T-helper 17 cell (primary cell): ENCODE measurements around the gene EREG. TPM values are rescaled to one million over a fixed set of nuclear protein-coding genes. Genes with fewer than 3 reads are reported as not detected.

Experiments used
- ATAC-seq: fragments of 150-1000 bp; cut with Tn5 transposase; 2 replicates; pipeline ENCODE4 v1.10.0; 2021; ENCODE audit warnings: mild to moderate bottlenecking, moderate library complexity
- DNase-seq, 3 donors: peaks; one replicate each; pipeline versions ENCODE4 v3.0.0 to v3.0.0-alpha.2; 2020 to 2021
- H3K9me3 ChIP-seq: one replicate; pipeline ENCODE4 v1.7.0; 2013; ENCODE audit warnings: low read length, mild to moderate bottlenecking; ENCODE audit not compliant: control insufficient read depth, poor library complexity, severe bottlenecking
- H3K27ac Mint-ChIP-seq: one replicate; pipeline ENCODE4 v1.8.0; 2022; ENCODE audit warnings: mild to moderate bottlenecking, moderate library complexity, mixed read lengths
- H3K27me3 Mint-ChIP-seq: one replicate; pipeline ENCODE4 v1.8.0; 2022; ENCODE audit warnings: mixed read lengths
- H3K36me3 Mint-ChIP-seq: one replicate; pipeline ENCODE4 v1.8.0; 2022; ENCODE audit warnings: low read depth, mixed read lengths
- H3K4me1 Mint-ChIP-seq: one replicate; pipeline ENCODE4 v1.8.0; 2022; ENCODE audit warnings: mild to moderate bottlenecking, mixed read lengths
- H3K4me3 Mint-ChIP-seq: one replicate; pipeline ENCODE4 v1.8.0; 2022; ENCODE audit warnings: mild to moderate bottlenecking, moderate library complexity, mixed read lengths
- total RNA-seq, 4 donors: library from RNA in 2 of 4; stranded (reverse) in 2 of 4; gene quantifications; one replicate each; pipeline ENCODE4 v1.2.3 and lab custom pipeline; 2022 to 2026

The EREG gene
- total RNA-seq, 2 donors from 2014 or later: 1.1 to 6.2 TPM

GRCh38 chr4:74402692-74403456 is 37.9 kb downstream of the EREG start:
- no peak overlapping the region for H3K27ac Mint-ChIP-seq
- no peak overlapping the region for H3K4me3 Mint-ChIP-seq
- H3K4me1 Mint-ChIP-seq: peaks cover 4% of the 10 kb centered on the region
- H3K36me3 Mint-ChIP-seq: peaks cover 4% of the 10 kb centered on the region
- H3K9me3 ChIP-seq: no peaks in the 10 kb centered on the region
- H3K27me3 Mint-ChIP-seq: peaks cover 12% of the 10 kb centered on the region
- ATAC-seq: no peak
- no peak for DNase-seq

- DNase-seq: no peak
- no peak for ATAC-seq
- Mint-ChIP-seq H3K4me3 (no peak overlapping the region), H3K27me3 (peaks cover 16% of the 10 kb centered on the region), H3K36me3 (peaks cover 2% of the 10 kb centered on the region), H3K27ac (no peak overlapping the region), H3K4me1 (no peaks in the 10 kb centered on the region)
- H3K9me3 ChIP-seq: no peaks in the 10 kb centered on the region
Observed at GRCh38 chr4:74407891-74408290, 42.9 kb downstream of the EREG start.

- Mint-ChIP-seq H3K4me1 (no peaks in the 10 kb centered on the region), H3K27ac (no peak overlapping the region), H3K27me3 (peaks cover 12% of the 10 kb centered on the region), H3K36me3 (no peaks in the 10 kb centered on the region), H3K4me3 (no peak overlapping the region)
- H3K9me3 ChIP-seq: no peaks in the 10 kb centered on the region
- no peak for ATAC-seq
- no peak for DNase-seq
Observed at GRCh38 chr4:74408639-74409038, 43.7 kb downstream of the EREG start.

- no peak for DNase-seq
- no peak overlapping the region for H3K4me3 Mint-ChIP-seq
- no peaks in the 10 kb centered on the region for H3K9me3 ChIP-seq
- ATAC-seq: no peak
- H3K4me1 Mint-ChIP-seq: no peaks in the 10 kb centered on the region
- peaks cover 12% of the 10 kb centered on the region for H3K27me3 Mint-ChIP-seq
- no peaks in the 10 kb centered on the region for H3K36me3 Mint-ChIP-seq
- no peak overlapping the region for H3K27ac Mint-ChIP-seq
Observed at GRCh38 chr4:74410272-74410671, 45.3 kb downstream of the EREG start.

GRCh38 chr4:74412225-74412624 is 47.3 kb downstream of the EREG start:
- Mint-ChIP-seq H3K36me3 (no peaks in the 10 kb centered on the region), H3K4me3 (no peak overlapping the region), H3K4me1 (no peaks in the 10 kb centered on the region), H3K27me3 (peaks cover 4% of the 10 kb centered on the region), H3K27ac (no peak overlapping the region)
- DNase-seq: no peak
- no peaks in the 10 kb centered on the region for H3K9me3 ChIP-seq
- no peak for ATAC-seq

GRCh38 chr4:74413265-74413664 is 48.3 kb downstream of the EREG start:
- H3K4me3 Mint-ChIP-seq: no peak overlapping the region
- ATAC-seq (no peak), DNase-seq (no peak)
- H3K27ac Mint-ChIP-seq: no peak overlapping the region
- no peaks in the 10 kb centered on the region for H3K4me1 Mint-ChIP-seq
- H3K27me3 Mint-ChIP-seq: peaks cover 11% of the 10 kb centered on the region
- no peaks in the 10 kb centered on the region for H3K9me3 ChIP-seq
- H3K36me3 Mint-ChIP-seq: no peaks in the 10 kb centered on the region

GRCh38 chr4:74414149-74414809 is 49.3 kb downstream of the EREG start:
- no peaks in the 10 kb centered on the region for H3K4me1 Mint-ChIP-seq
- H3K9me3 ChIP-seq: no peaks in the 10 kb centered on the region
- no peak overlapping the region for H3K27ac Mint-ChIP-seq
- ATAC-seq: no peak
- H3K27me3 Mint-ChIP-seq: peaks cover 18% of the 10 kb centered on the region
- no peak overlapping the region for H3K4me3 Mint-ChIP-seq
- no peak for DNase-seq
- peaks cover 2% of the 10 kb centered on the region for H3K36me3 Mint-ChIP-seq

- no peaks in the 10 kb centered on the region for H3K9me3 ChIP-seq
- peaks cover 2% of the 10 kb centered on the region for H3K36me3 Mint-ChIP-seq
- no peak overlapping the region for H3K4me3 Mint-ChIP-seq
- no peak for DNase-seq
- H3K27me3 Mint-ChIP-seq: peaks cover 15% of the 10 kb centered on the region
- no peaks in the 10 kb centered on the region for H3K4me1 Mint-ChIP-seq
- ATAC-seq: no peak
- no peak overlapping the region for H3K27ac Mint-ChIP-seq
Observed at GRCh38 chr4:74415602-74416300, 50.8 kb downstream of the EREG start.

- H3K36me3 Mint-ChIP-seq: peaks cover 6% of the 10 kb centered on the region
- no peaks in the 10 kb centered on the region for H3K4me1 Mint-ChIP-seq
- no peak overlapping the region for H3K4me3 Mint-ChIP-seq
- no peak for ATAC-seq
- no peak overlapping the region for H3K27ac Mint-ChIP-seq
- H3K9me3 ChIP-seq: no peaks in the 10 kb centered on the region
- peaks cover 30% of the 10 kb centered on the region for H3K27me3 Mint-ChIP-seq
- DNase-seq: no peak
Observed at GRCh38 chr4:74418063-74418670, 53.2 kb downstream of the EREG start.

GRCh38 chr4:74420863-74421262 is 55.9 kb downstream of the EREG start:
- Mint-ChIP-seq H3K27ac (no peak overlapping the region), H3K36me3 (peaks cover 9% of the 10 kb centered on the region), H3K4me3 (no peak overlapping the region), H3K27me3 (peaks cover 33% of the 10 kb centered on the region), H3K4me1 (no peaks in the 10 kb centered on the region)
- no peaks in the 10 kb centered on the region for H3K9me3 ChIP-seq
- no peak for DNase-seq
- no peak for ATAC-seq

GRCh38 chr4:74423104-74423503 is 58.2 kb downstream of the EREG start:
- DNase-seq: no peak
- no peak overlapping the region for H3K27ac Mint-ChIP-seq
- no peaks in the 10 kb centered on the region for H3K9me3 ChIP-seq
- no peak overlapping the region for H3K4me3 Mint-ChIP-seq
- no peak for ATAC-seq
- peaks cover 9% of the 10 kb centered on the region for H3K36me3 Mint-ChIP-seq
- H3K4me1 Mint-ChIP-seq: no peaks in the 10 kb centered on the region
- peaks cover 27% of the 10 kb centered on the region for H3K27me3 Mint-ChIP-seq

GRCh38 chr4:74424111-74424510 is 59.2 kb downstream of the EREG start:
- DNase-seq (no peak), ATAC-seq (no peak)
- no peaks in the 10 kb centered on the region for H3K9me3 ChIP-seq
- H3K4me3 Mint-ChIP-seq: no peak overlapping the region
- peaks cover 19% of the 10 kb centered on the region for H3K27me3 Mint-ChIP-seq
- peaks cover 6% of the 10 kb centered on the region for H3K36me3 Mint-ChIP-seq
- no peak overlapping the region for H3K27ac Mint-ChIP-seq
- H3K4me1 Mint-ChIP-seq: no peaks in the 10 kb centered on the region

GRCh38 chr4:74426101-74426500 is 61.2 kb downstream of the EREG start:
- Mint-ChIP-seq H3K4me3 (no peak overlapping the region), H3K4me1 (no peaks in the 10 kb centered on the region)
- ATAC-seq: no peak

More at GRCh38 chr4:74426101-74426500, 61.2 kb downstream of the EREG start:
- no peaks in the 10 kb centered on the region for H3K9me3 ChIP-seq
- no peak for DNase-seq
- H3K27ac Mint-ChIP-seq: no peak overlapping the region
- peaks cover 6% of the 10 kb centered on the region for H3K36me3 Mint-ChIP-seq
- H3K27me3 Mint-ChIP-seq: peaks cover 15% of the 10 kb centered on the region
